NB4 (cell line): Measurements from ENCODE around the gene STX12.
"Not testable (repeated sequence)": the region's sequence is repeated elsewhere in the genome, so short reads cannot be mapped to it uniquely, and the experiment has no call there.

Source experiments
- DNase-seq: peaks from one replicate; pipeline ENCODE4 v3.0.0; 2010; ENCODE audit warnings: low read depth
- H3K4me3 ChIP-seq: one replicate; pipeline ENCODE4 v1.5.1; 2011; ENCODE audit warnings: mild to moderate bottlenecking, low read depth, low read length, moderate library complexity
- CTCF ChIP-seq: IDR thresholded peaks from one replicate; pipeline ENCODE4 v1.5.1; 2012; ENCODE audit warnings: low read depth, low read length
- MYC ChIP-seq: IDR thresholded peaks from 2 replicates; pipeline ENCODE4 v1.6.1; 2011; ENCODE audit warnings: low read depth, low read length
- POLR2A ChIP-seq: IDR thresholded peaks from 2 replicates; pipeline ENCODE4 v1.6.1; 2011; ENCODE audit warnings: mild to moderate bottlenecking; ENCODE audit not compliant: insufficient read length; ENCODE audit errors: extremely low read depth
- TF ChIP-seq, protein P1 (sequence below): IDR thresholded peaks from 2 replicates; pipeline ENCODE4 v1.6.1; 2011; ENCODE audit warnings: low read depth, low read length

The STX12 gene

DNA sequence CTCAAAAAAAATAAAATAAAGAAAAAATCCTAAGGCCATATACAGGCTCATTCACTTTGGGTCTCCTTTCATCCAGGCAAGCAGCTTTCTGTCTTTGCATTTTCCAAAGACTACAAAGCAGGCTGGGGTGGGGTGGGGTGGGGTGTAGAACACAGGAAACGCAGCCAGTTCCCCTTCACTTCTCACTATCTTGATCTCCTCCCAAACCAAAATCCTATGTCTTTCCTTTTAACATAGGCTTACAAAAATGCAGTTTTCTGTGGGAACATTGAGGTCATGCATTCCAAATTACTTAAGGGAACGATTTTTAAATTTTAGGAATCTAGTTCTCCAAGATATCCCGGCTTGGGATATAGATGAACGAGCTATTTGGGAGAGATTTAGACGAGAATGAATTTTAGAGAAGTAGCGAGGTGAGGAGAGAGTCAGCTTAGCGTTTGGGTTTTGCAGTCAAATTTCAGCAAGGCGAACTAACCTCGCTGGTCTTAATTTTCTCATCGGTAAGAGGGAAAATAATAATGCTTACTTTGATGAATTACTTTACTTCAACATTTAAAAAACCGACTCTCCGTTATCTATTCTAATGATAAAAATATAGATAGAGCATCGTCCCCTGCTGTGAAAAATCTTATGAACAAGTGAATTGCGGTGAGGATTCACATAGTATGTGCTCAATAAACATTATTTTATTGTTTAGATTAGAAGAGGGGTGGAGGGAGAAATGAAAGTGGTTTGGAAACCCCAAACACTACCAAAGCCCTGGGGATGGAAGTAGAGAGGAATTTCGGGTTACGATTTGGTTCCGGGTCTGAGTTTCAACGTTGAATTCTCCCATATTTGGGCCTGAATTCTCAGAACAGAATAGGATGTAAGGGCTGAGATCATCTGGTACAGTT lies 735 bp upstream of the STX12 start:
- DNase-seq = peak; percentile 7
- TF ChIP-seq, protein P1, sequence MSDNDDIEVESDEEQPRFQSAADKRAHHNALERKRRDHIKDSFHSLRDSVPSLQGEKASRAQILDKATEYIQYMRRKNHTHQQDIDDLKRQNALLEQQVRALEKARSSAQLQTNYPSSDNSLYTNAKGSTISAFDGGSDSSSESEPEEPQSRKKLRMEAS = no peak
- no peak for TF ChIP-seq MYC
- no peak for TF ChIP-seq POLR2A
- no peak for TF ChIP-seq CTCF
- peak overlapping the region; percentile 91 for H3K4me3 ChIP-seq

DNA sequence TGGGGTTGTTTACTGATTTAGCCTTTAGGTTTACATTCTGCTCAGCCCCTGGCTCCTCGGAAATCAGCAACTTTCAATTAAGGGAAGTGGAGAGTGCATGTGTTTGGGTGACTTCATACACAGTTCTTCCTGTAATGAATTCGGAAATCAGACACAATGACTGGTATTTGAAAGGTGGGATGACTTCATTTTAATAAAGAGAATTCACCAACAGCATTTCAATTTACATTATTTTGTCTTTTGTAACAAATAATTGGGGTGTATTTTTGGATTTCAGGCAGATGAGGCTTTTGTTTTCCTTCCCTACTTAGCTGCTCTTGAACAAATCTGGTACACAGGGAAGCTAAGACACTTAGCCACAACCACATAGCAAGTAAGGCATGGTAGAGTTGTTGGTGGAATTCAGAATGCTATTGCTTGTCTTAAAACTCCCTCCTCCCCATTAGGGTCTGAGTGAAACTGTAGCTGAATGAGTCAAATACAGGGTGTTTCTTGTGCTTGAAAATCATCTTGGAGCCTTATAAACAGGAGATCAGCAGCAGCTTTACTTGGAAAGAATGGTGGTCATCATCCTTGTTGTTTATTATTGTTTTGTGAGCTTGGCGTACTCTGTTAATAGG lies 917 bp downstream of the STX12 start:
- no peak for TF ChIP-seq POLR2A
- TF ChIP-seq, protein P1 = peak; percentile 41; the same call in 1 of the 2 replicates
- DNase-seq = peak; percentile 55
- peak overlapping the region; percentile 91 for H3K4me3 ChIP-seq

- TF ChIP-seq POLR2A = no peak
- TF ChIP-seq CTCF = no peak
- no peak for TF ChIP-seq MYC
- TF ChIP-seq, protein P1 = no peak
- DNase-seq = no peak
- peak overlapping the region; percentile 91 for H3K4me3 ChIP-seq
Measured at GRCh38 chr1:27774654-27775053, 1.6 kb downstream of the STX12 start.

- not testable (repeated sequence) for H3K4me3 ChIP-seq, DNase-seq
Measured at GRCh38 chr1:27775336-27775735, 2.3 kb downstream of the STX12 start.

GRCh38 chr1:27776276-27776675 lies 3.3 kb downstream of the STX12 start:
- not testable (repeated sequence) for DNase-seq, H3K4me3 ChIP-seq

DNA sequence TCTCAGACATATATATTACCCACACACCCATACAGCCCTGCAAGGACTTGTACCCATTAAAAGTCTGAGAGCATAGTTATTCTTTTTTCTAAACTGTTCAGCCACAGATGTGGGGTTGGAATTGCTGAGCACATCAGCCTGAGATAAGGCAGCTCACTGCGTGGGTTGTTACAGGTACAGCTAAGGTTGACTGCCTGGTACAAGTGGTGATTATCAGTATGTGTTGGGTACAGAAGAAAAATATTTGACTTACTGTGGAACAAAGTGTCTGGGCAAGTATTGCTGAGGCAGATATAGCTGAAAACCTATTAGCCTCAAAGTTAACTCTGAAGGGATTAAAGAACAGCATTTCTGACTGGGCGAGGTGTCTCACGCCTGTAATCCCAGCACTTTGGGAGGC lies 5.0 kb downstream of the STX12 start:
- TF ChIP-seq, protein P1 = no peak
- TF ChIP-seq POLR2A = no peak
- no peak for TF ChIP-seq MYC
- TF ChIP-seq CTCF = no peak
- H3K4me3 ChIP-seq = no peak overlapping the region
- DNase-seq = no peak

DNA sequence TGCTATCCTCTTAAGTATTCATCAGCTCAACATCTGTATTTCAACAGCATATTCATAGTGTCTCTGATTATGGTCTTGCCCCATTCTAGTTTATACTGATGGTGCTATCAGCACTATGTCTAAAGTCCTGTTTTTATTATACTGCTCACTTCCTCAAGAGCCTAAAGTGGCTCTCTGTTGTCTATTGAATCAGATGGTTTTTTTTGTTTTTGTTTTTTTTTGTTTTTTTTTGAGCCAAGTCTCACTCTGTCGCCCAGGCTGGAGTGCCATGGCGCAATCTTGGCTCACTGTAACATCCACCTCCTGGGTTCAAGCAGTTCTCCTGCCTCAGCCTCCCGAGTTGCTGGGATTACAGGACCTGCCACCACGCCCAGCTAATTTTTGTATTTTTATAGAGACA lies 6.1 kb downstream of the STX12 start:
- H3K4me3 ChIP-seq = no peak overlapping the region
- DNase-seq = peak; percentile 4
- TF ChIP-seq, protein P1 = no peak
- no peak for TF ChIP-seq CTCF
- TF ChIP-seq MYC = no peak
- TF ChIP-seq POLR2A = no peak
